Psoas muscle (tissue), 8 donors: Measurements from ENCODE around the gene PRR12. TPM values are rescaled to one million over a fixed set of nuclear protein-coding genes. Genes with fewer than 3 reads are reported as not detected.
A peak's percentile ranks its signal among the peaks of the same experiment; 100 is the strongest.

Experiments used
- ATAC-seq, 4 donors: fragments of 200-7000 bp; cut with Tn5 transposase; one replicate each; pipeline ENCODE4 v1.9.1; 2020; ENCODE audit warnings: moderate library complexity in 3 of 4, mild to moderate bottlenecking in 2 of 4
- DNase-seq, 2 donors: peaks; one replicate each; pipeline ENCODE4 v3.0.0-alpha.2; 2020
- H3K27ac ChIP-seq: fragments of 200-600 bp; one replicate; pipeline ENCODE4 v1.8.0; 2022
- H3K27me3 ChIP-seq, 3 donors: fragments of 200-600 bp in 1 of 3; one replicate each; pipeline versions ENCODE4 v1.6.1 to v1.8.0; 2013 to 2022; ENCODE audit warnings: low read length in 2 of 3, mild to moderate bottlenecking in 2 of 3, moderate library complexity in 1 of 3; ENCODE audit not compliant: insufficient read depth in 3 of 3
- H3K36me3 ChIP-seq, 2 donors: fragments of 200-600 bp in 1 of 2; one replicate each; pipeline versions ENCODE4 v1.6.1 to v1.8.0; 2013 to 2022; ENCODE audit warnings: low read depth in 1 of 2, mild to moderate bottlenecking in 1 of 2, moderate library complexity in 1 of 2; ENCODE audit not compliant: insufficient read depth in 1 of 2
- H3K4me1 ChIP-seq: fragments of 200-600 bp; one replicate; pipeline ENCODE4 v1.8.0; 2022
- H3K4me3 ChIP-seq: fragments of 200-600 bp; one replicate; pipeline ENCODE4 v1.8.0; 2022; ENCODE audit warnings: mild to moderate bottlenecking
- H3K9me3 ChIP-seq: fragments of 200-600 bp; one replicate; pipeline ENCODE4 v1.8.0; 2022
- CTCF ChIP-seq: fragments of 200-600 bp; IDR thresholded peaks from one replicate; pipeline ENCODE4 v1.8.0; 2022; ENCODE audit warnings: antibody characterized with exemption
- WGBS, 3 donors: extraction: QIAGEN DNeasy Blood & Tissue Kit; methylation state at CpG; one replicate each; pipeline versions ENCODE4 v1.1.6 to v1.1.7; 2013; 5-methylcytosine and 5-hydroxymethylcytosine counted together
- intact Hi-C, 2 donors: fragments of 100-400 bp; cut with DNase I; formaldehyde crosslinking; loops; one replicate each; pipeline versions ENCODE4 v1.11.0 to v1.14.2; 2022
- polyA plus RNA-seq, 3 donors: library from polyadenylated mRNA; stranded (reverse); fragments of 200-250 nt; gene quantifications; one replicate each; pipeline ENCODE4 v1.2.3, GENCODE V29; 2013
- total RNA-seq, 4 donors: library from RNA; stranded (reverse); fragmentation: NEBNext Ultra II Directional in 2 of 4; extraction: Animal tissue kit (Norgen Biotek cat#: 25700) in 2 of 4; gene quantifications; one replicate each; pipeline versions ENCODE4 v1.2.1 to v1.2.4, GENCODE V29; 2021 to 2023
- donor health status: healthy with polysubstance abuse.
- donor health status: DM: no; HTN: no; CAD: no; lungs with moderate emphysema.
- donor health status: Bipolar disorder and iron deficiency.
- donor health status: healthy.
- donor health status: DM: yes; HTN: yes; CAD: no.
- donor health status: DM: no; HTN: no; CAD: no.
- donor health status: DM: no; HTN: no; CAD: no.
- donor health status: DM: yes; HTN: yes; CAD: no.

Gene PRR12
- total and polyA plus RNA-seq, 7 donors = 2.3 to 15.1 (median 7.1) TPM

DNA sequence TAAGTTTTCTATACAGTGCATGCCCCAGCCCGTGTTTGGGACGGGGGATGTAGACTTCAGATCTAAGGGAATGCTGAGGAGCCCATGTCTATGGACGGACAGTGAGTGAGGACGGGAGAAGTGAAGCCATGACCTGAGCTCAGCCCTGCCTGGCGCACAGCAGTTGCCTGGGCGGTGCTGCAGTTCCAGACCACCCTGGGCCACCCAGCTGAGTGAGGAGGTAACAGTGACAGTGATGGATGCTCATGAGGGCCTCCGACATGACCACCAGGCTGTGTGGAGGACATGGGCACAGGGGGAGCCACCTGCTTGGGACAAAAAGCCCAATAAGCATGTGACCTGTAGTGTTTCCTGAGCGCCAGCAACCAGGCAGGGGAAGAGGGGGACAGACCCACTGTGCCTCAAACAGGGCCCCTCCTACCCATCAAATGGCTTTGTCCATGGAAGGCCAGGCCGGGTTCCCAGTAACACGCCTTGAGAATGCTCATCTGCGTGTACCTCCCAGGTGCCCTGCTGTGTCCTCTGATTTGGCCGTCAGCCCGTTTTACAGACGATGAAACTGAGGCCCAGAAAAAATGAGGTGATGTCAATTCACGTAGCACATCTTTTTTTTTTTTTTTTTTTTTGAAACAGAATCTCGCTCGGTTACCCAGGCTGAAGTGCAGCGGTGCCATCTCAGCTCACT lies 33.2 kb upstream of the PRR12 start:
- Histone ChIP-seq H3K4me1 (peaks cover 33% of the 10 kb centered on the region), H3K36me3 (peaks cover 5 to 62% of the 10 kb centered on the region in 2 donors), H3K27me3 (no peaks in the 10 kb centered on the region), H3K27ac (peak overlapping the region; percentile 23), H3K9me3 (no peaks in the 10 kb centered on the region), H3K4me3 (no peak overlapping the region)
- ATAC-seq (no peak), DNase-seq (no peak)
- no peak for TF ChIP-seq CTCF
- 81 to 86% (median 83%) methylated on average over 18 of the region's 18 CpGs for WGBS, 3 donors
- intact Hi-C loops = no loop called here

DNA sequence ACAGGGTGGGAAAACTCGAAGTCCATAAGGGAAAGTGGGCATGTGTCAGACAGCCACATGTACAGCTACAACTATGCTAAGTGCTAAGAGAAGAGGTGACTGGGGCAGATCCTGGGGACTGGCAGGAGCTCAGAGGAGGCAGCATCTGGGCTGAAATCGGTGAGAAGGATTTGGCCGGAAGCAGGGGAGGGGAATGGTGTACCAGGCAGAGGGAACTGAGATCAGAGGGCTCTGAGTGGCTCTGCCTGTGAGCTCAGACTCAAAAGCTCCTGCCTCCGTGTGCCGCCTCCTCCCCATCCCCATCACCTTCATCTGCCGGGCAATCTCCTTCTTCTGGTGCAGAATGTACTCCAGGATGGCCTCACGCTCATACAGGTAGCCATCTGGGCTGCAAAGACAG lies 32.4 kb upstream of the PRR12 start:
- TF ChIP-seq CTCF = no peak
- intact Hi-C loops = no loop called here
- Histone ChIP-seq H3K9me3 (no peaks in the 10 kb centered on the region), H3K4me1 (peaks cover 42% of the 10 kb centered on the region), H3K36me3 (peaks cover 5 to 61% of the 10 kb centered on the region in 2 donors), H3K27me3 (no peaks in the 10 kb centered on the region), H3K27ac (peak overlapping the region; percentile 23), H3K4me3 (no peak overlapping the region)
- 71 to 81% (median 73%) methylated on average over 5 to 7 of the region's 7 CpGs for WGBS, 3 donors
- no peak for DNase-seq
- no peak for ATAC-seq

GRCh38 chr19:49559443-49559842 lies 31.5 kb upstream of the PRR12 start:
- Histone ChIP-seq H3K4me1 (peaks cover 50% of the 10 kb centered on the region), H3K9me3 (no peaks in the 10 kb centered on the region), H3K27ac (peak overlapping the region; percentile 82), H3K36me3 (peaks cover 5 to 54% of the 10 kb centered on the region in 2 donors), H3K4me3 (no peak overlapping the region), H3K27me3 (no peaks in the 10 kb centered on the region)
- intact Hi-C loops = no loop called here
- 68 to 71% (median 69%) methylated on average over 3 of the region's 3 CpGs for WGBS, 3 donors
- no peak for ATAC-seq
- TF ChIP-seq CTCF = no peak
- no peak for DNase-seq

DNA sequence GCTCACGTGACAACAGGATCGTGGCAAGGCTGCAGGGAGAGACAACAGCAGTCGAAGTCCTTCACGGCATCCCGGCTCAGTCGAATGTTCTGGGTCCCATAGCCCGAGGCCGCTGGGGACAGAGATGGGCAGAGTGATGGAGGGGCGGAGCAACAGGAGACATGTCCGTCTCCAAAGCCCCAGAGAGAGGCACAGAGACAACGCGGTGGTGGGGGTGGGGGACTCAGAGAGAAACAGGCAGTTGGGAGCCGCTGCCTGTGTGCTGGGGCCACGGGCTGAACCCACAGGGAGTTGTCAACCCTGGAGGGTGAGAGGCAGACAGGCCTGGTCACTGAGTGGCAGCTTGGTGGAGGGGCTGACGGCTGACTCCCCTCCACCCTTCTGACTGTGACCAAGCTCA lies 31.1 kb upstream of the PRR12 start:
- ATAC-seq (peak in 2 of 4 donors; percentile 3 to 5), DNase-seq (no peak)
- WGBS, 3 donors = 28 to 56% (median 34%) methylated on average over 15 of the region's 15 CpGs
- no peak for TF ChIP-seq CTCF
- intact Hi-C loops = no loop called here
- no peaks in the 10 kb centered on the region for H3K27me3 ChIP-seq
- H3K36me3 ChIP-seq = peaks cover 5 to 49% of the 10 kb centered on the region in 2 donors
- peak overlapping the region; percentile 82 for H3K27ac ChIP-seq
- H3K9me3 ChIP-seq = no peaks in the 10 kb centered on the region
- peaks cover 55% of the 10 kb centered on the region for H3K4me1 ChIP-seq
- H3K4me3 ChIP-seq = peak overlapping the region; percentile 46
